HL-60 (cell line): ENCODE measurements around the gene LEP.

Experiments used
- GABPA ChIP-seq: IDR thresholded peaks from 2 replicates; pipeline ENCODE4 v1.6.1; 2012; ENCODE audit warnings: low read depth
- POLR2AphosphoS5 ChIP-seq: IDR thresholded peaks from 2 replicates; pipeline ENCODE4 v1.6.1; 2012; ENCODE audit warnings: low read depth
- SPI1 ChIP-seq: IDR thresholded peaks from 2 replicates; pipeline ENCODE4 v1.6.1; 2012; ENCODE audit warnings: low read depth, mild to moderate bottlenecking, borderline replicate concordance
- TF ChIP-seq, protein P1 (sequence below): IDR thresholded peaks from one replicate; pipeline ENCODE4 v1.5.1; 2011; ENCODE audit warnings: low read length, control low read depth, inconsistent platforms; ENCODE audit not compliant: insufficient read depth
- TF ChIP-seq, protein P2 (sequence below): IDR thresholded peaks from 2 replicates; pipeline ENCODE4 v1.6.1; 2012; ENCODE audit warnings: low read depth; ENCODE audit not compliant: insufficient replicate concordance

DNA sequence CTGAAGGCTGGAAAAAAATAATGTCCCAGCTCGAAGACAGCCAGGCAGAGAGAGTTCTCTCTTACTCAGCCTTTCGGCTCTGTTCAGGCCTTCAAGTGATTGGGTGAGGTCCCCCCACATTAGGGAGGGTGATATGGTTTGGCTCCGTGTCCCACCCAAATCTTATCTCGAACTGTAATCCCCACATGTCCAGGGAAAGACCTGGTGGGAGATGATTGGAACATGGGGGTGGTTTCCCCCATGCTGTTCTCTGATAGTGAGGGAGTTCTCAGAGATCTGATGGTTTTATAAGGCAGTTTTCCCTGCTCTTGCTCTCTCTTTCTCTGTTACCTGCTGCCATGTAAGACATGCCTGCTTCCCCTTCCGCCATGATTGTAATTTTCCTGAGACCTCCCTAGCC is 36.6 kb upstream of the LEP start:
- TF ChIP-seq, protein P1, sequence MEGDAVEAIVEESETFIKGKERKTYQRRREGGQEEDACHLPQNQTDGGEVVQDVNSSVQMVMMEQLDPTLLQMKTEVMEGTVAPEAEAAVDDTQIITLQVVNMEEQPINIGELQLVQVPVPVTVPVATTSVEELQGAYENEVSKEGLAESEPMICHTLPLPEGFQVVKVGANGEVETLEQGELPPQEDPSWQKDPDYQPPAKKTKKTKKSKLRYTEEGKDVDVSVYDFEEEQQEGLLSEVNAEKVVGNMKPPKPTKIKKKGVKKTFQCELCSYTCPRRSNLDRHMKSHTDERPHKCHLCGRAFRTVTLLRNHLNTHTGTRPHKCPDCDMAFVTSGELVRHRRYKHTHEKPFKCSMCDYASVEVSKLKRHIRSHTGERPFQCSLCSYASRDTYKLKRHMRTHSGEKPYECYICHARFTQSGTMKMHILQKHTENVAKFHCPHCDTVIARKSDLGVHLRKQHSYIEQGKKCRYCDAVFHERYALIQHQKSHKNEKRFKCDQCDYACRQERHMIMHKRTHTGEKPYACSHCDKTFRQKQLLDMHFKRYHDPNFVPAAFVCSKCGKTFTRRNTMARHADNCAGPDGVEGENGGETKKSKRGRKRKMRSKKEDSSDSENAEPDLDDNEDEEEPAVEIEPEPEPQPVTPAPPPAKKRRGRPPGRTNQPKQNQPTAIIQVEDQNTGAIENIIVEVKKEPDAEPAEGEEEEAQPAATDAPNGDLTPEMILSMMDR: no peak
- TF ChIP-seq, protein P2, sequence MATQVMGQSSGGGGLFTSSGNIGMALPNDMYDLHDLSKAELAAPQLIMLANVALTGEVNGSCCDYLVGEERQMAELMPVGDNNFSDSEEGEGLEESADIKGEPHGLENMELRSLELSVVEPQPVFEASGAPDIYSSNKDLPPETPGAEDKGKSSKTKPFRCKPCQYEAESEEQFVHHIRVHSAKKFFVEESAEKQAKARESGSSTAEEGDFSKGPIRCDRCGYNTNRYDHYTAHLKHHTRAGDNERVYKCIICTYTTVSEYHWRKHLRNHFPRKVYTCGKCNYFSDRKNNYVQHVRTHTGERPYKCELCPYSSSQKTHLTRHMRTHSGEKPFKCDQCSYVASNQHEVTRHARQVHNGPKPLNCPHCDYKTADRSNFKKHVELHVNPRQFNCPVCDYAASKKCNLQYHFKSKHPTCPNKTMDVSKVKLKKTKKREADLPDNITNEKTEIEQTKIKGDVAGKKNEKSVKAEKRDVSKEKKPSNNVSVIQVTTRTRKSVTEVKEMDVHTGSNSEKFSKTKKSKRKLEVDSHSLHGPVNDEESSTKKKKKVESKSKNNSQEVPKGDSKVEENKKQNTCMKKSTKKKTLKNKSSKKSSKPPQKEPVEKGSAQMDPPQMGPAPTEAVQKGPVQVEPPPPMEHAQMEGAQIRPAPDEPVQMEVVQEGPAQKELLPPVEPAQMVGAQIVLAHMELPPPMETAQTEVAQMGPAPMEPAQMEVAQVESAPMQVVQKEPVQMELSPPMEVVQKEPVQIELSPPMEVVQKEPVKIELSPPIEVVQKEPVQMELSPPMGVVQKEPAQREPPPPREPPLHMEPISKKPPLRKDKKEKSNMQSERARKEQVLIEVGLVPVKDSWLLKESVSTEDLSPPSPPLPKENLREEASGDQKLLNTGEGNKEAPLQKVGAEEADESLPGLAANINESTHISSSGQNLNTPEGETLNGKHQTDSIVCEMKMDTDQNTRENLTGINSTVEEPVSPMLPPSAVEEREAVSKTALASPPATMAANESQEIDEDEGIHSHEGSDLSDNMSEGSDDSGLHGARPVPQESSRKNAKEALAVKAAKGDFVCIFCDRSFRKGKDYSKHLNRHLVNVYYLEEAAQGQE: no peak
- TF ChIP-seq POLR2AphosphoS5 (no peak), SPI1 (no peak), GABPA (no peak)
